Glutamatergic neuron (in vitro differentiated cells): ENCODE data around the gene EML6. TPM values are rescaled to one million over a fixed set of nuclear protein-coding genes. Genes with fewer than 3 reads are reported as not detected.

Experiments
- DNase-seq: peaks from one replicate; pipeline ENCODE4 v3.0.0; 2022
- H3K27ac Mint-ChIP-seq: one replicate; pipeline ENCODE4 v1.8.0; 2020; ENCODE audit warnings: mild to moderate bottlenecking, mixed read lengths, inconsistent platforms; ENCODE audit not compliant: unreplicated experiment
- H3K27me3 Mint-ChIP-seq: one replicate; pipeline ENCODE4 v1.8.0; 2020; ENCODE audit warnings: mild to moderate bottlenecking, moderate library complexity, mixed read lengths, inconsistent platforms; ENCODE audit not compliant: unreplicated experiment
- H3K36me3 Mint-ChIP-seq: one replicate; pipeline ENCODE4 v1.8.0; 2020; ENCODE audit warnings: mild to moderate bottlenecking, mixed read lengths, inconsistent platforms; ENCODE audit not compliant: unreplicated experiment
- H3K4me1 Mint-ChIP-seq: one replicate; pipeline ENCODE4 v1.8.0; 2020; ENCODE audit warnings: mild to moderate bottlenecking, low read depth, mixed read lengths, inconsistent platforms; ENCODE audit not compliant: unreplicated experiment
- H3K4me3 Mint-ChIP-seq: one replicate; pipeline ENCODE4 v1.8.0; 2020; ENCODE audit warnings: mild to moderate bottlenecking, mixed read lengths, inconsistent platforms; ENCODE audit not compliant: unreplicated experiment
- H3K9me3 Mint-ChIP-seq: one replicate; pipeline ENCODE4 v1.8.0; 2020; ENCODE audit warnings: mild to moderate bottlenecking, moderate library complexity, mixed read lengths, inconsistent platforms; ENCODE audit not compliant: unreplicated experiment
- CTCF ChIP-seq: fragments of 200-600 bp; sonication (generic); IDR thresholded peaks from one replicate; pipeline ENCODE4 v1.5.0; 2021; ENCODE audit not compliant: partially characterized antibody, unreplicated experiment
- total RNA-seq: library from RNA; stranded (reverse); fragmentation: NEBNext Ultra II Directional; extraction: Animal tissue kit (Norgen Biotek cat#: 25700); gene quantifications from one replicate; pipeline ENCODE4 v1.2.1, GENCODE V29; 2021; ENCODE audit not compliant: unreplicated experiment

EML6 gene
- total RNA-seq, 1 donor from 2014 or later, result 0.91 TPM

- no peak overlapping the region for H3K27ac Mint-ChIP-seq
- H3K27me3 Mint-ChIP-seq, result peaks cover 1% of the 10 kb centered on the region
- peaks cover 3% of the 10 kb centered on the region for H3K9me3 Mint-ChIP-seq
- no peak for DNase-seq
- peaks cover 2% of the 10 kb centered on the region for H3K4me1 Mint-ChIP-seq
- no peak overlapping the region for H3K4me3 Mint-ChIP-seq
- TF ChIP-seq CTCF, result no peak
- H3K36me3 Mint-ChIP-seq, result no peaks in the 10 kb centered on the region
Observed at GRCh38 chr2:54941248-54941984, 218.0 kb downstream of the EML6 start.

- Mint-ChIP-seq H3K27me3 (peaks cover 4% of the 10 kb centered on the region), H3K27ac (no peak overlapping the region), H3K36me3 (no peaks in the 10 kb centered on the region), H3K4me3 (no peak overlapping the region), H3K4me1 (peaks cover 5% of the 10 kb centered on the region), H3K9me3 (peaks cover 3% of the 10 kb centered on the region)
- TF ChIP-seq CTCF, result no peak
- DNase-seq, result no peak
Observed at GRCh38 chr2:54942373-54942772, 218.9 kb downstream of the EML6 start.

- Mint-ChIP-seq H3K9me3 (peaks cover 4% of the 10 kb centered on the region), H3K4me1 (peaks cover 12% of the 10 kb centered on the region), H3K36me3 (no peaks in the 10 kb centered on the region), H3K27ac (no peak overlapping the region), H3K27me3 (peaks cover 4% of the 10 kb centered on the region), H3K4me3 (no peak overlapping the region)
- no peak for TF ChIP-seq CTCF
- no peak for DNase-seq
Observed at GRCh38 chr2:54944724-54945326, 221.4 kb downstream of the EML6 start.

- Mint-ChIP-seq H3K27me3 (peaks cover 4% of the 10 kb centered on the region), H3K27ac (no peak overlapping the region), H3K4me1 (peaks cover 12% of the 10 kb centered on the region), H3K4me3 (no peak overlapping the region), H3K9me3 (peaks cover 5% of the 10 kb centered on the region), H3K36me3 (no peaks in the 10 kb centered on the region)
- DNase-seq, result no peak
- TF ChIP-seq CTCF, result no peak
Observed at GRCh38 chr2:54945391-54946219, 222.1 kb downstream of the EML6 start.
